GM10248 (cell line): ENCODE measurements around the gene MUC2.

Source experiments
- CTCF ChIA-PET: fragments of 300-600 bp; sonication (Branson Sonifier 250); formaldehyde crosslinking; extraction: SDS; loops from one replicate; lab custom pipeline; 2021; ENCODE audit warnings: antibody characterized with exemption; lab: Yijun Ruan, JAX
- POLR2A ChIA-PET: fragments of 350-650 bp; sonication (Branson Sonifier 250); formaldehyde crosslinking; extraction: SDS; loops from one replicate; lab custom pipeline; 2020; ENCODE audit warnings: antibody characterized with exemption; lab: Yijun Ruan, JAX
- DNase-seq: peaks from one replicate; pipeline ENCODE4 v3.0.0; 2012; ENCODE audit errors: extremely low spot score
- TF ChIP-seq, protein P1 (sequence below): IDR thresholded peaks from 2 replicates; pipeline ENCODE4 v1.5.1; 2012; ENCODE audit warnings: mild to moderate bottlenecking, low read depth; ENCODE audit errors: extremely low read depth, missing control alignments, control extremely low read depth

MUC2 gene

DNA sequence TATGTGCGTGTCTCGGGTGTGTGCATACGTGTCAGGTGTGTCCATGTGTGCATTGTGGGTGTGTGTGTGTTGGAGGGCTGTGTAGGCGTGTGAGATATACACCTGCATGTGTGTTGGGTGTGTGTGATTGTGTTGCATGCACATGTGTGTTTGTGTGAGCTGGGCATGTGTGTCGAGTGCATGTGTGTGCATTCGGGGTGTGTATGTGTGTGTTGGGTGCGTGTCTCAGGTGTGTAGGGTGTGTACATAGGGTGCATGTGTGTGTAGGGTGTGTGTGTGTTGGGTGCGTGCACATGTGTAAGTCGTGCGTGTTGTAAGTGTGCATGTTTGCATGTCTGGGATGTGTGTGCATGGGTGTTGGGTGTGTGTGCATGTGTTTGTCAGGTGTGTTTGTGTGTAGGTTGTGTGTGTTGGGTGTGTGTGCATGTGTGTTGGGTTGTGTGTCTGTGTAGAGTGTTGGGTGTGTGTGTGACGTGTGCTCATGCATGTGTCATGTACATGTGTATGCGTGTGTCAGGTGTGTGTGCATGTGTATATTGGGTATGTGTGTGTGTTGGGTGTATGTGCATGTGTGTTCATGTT lies 42.3 kb upstream of the MUC2 start:
- POLR2A ChIA-PET = no interaction called here
- TF ChIP-seq, protein P1, sequence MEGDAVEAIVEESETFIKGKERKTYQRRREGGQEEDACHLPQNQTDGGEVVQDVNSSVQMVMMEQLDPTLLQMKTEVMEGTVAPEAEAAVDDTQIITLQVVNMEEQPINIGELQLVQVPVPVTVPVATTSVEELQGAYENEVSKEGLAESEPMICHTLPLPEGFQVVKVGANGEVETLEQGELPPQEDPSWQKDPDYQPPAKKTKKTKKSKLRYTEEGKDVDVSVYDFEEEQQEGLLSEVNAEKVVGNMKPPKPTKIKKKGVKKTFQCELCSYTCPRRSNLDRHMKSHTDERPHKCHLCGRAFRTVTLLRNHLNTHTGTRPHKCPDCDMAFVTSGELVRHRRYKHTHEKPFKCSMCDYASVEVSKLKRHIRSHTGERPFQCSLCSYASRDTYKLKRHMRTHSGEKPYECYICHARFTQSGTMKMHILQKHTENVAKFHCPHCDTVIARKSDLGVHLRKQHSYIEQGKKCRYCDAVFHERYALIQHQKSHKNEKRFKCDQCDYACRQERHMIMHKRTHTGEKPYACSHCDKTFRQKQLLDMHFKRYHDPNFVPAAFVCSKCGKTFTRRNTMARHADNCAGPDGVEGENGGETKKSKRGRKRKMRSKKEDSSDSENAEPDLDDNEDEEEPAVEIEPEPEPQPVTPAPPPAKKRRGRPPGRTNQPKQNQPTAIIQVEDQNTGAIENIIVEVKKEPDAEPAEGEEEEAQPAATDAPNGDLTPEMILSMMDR = no peak
- DNase-seq = no peak
- CTCF ChIA-PET = no interaction called here

- TF ChIP-seq, protein P1 = no peak
- ChIA-PET POLR2A (no interaction called here), CTCF (no interaction called here)
- DNase-seq = no peak
Measured at GRCh38 chr11:1033016-1033798, 41.5 kb upstream of the MUC2 start.

- no peak for DNase-seq
- CTCF ChIA-PET = no interaction called here
- POLR2A ChIA-PET = no interaction called here
- TF ChIP-seq, protein P1 = no peak
Measured at GRCh38 chr11:1034001-1034400, 40.7 kb upstream of the MUC2 start.

GRCh38 chr11:1034456-1035295 lies 40.0 kb upstream of the MUC2 start:
- TF ChIP-seq, protein P1 = no peak
- CTCF ChIA-PET = no interaction called here
- DNase-seq = no peak
- POLR2A ChIA-PET = no interaction called here

DNA sequence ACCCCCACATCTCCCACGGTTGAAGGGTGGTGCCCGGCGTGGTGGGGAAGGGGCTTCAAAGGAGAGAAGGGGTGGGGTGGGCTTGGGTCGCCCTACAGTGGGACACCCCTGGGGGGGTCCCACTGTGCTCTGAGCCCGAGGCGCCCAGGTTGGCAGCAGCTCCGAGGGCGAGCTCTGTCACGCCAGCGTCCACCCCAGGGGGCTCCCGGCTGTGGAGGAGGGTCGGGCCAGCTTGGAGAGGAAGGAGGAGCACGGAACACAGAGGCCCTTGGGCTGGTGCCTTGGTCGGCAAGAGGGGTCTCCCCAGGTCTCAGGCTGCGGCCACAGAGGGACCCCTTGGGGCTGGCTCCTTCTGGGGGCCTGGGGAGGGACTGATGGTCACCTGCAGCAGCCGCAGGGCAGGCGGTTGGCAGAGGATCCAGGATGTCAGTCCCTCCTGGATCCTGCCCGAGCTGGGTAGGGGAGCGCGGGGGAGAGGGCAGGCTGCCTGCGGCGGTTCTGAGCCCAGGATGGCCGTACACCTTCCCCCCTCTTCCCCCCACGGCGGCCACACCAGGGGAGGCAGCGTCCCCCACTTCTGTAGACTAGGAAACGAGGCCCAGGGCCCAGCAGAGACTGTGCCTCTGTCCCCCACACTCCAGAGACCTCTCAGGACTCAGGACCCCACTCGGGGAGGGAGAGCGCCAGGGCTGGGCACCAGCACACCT lies 38.9 kb upstream of the MUC2 start:
- CTCF ChIA-PET = no interaction called here

More for the DNA sequence above, 38.9 kb upstream of the MUC2 start:
- POLR2A ChIA-PET = no interaction called here
- no peak for DNase-seq
- TF ChIP-seq, protein P1 = no peak
